GM19455 (cell line): ENCODE results near the gene WNT7B.

Experiments
- ATAC-seq: cut with Tn5 transposase; IDR thresholded peaks from one replicate; pipeline ENCODE4 v1.9.1; 2021; ENCODE audit not compliant: unreplicated experiment

The WNT7B gene

DNA sequence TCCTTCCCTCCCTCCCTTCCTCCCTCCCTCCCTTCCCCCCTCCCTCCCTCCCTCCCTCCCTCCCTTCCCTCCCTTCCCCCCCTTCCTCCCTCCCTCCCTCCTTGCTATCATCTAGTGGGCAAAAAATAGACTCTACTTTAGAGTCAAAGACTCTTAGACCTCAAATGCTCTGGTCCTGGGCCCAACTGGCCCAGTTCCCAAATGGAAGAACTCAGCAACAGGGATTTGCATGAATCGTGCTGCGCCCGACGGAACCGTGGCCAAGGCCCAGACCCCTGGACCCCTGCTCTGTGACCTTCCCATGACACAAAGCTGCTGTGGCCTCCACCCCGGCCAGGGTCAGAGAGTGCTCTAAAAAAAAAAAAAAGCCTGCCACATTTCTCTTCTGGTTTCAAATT is 97.4 kb downstream of the WNT7B start:
- ATAC-seq, result no peak

DNA sequence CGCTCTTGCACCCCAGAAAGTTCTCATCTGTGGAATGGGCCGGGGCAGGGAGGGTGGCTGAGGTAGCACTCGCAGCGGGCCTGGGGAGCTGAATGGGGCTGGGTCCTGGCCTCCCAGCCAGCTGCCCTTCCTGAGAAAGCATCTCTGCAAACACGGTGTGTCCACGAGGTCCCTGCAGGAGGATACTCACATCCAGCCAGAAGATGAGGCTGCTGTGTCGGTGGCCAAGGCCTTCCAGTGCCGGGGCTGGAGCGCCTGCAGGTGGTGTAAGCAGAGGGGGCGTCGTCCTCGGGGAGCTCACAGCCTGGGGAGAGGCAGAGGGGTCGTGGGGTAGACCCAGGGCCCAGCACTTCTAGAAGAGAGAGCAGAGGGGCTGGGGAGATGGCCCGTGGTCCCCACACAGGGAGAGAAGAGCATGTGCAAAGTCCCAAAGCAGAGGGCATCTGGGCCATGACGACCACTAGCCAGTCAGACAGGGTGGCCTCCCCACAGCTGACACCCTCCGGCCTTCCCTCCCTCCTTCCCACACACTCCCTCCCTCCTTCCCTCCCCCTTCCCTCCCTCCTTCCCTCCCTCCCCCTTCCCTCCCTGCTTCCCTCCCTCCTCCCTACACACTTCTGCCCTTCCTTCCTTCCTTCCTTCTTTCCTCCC is 97.9 kb downstream of the WNT7B start:
- no peak for ATAC-seq

DNA sequence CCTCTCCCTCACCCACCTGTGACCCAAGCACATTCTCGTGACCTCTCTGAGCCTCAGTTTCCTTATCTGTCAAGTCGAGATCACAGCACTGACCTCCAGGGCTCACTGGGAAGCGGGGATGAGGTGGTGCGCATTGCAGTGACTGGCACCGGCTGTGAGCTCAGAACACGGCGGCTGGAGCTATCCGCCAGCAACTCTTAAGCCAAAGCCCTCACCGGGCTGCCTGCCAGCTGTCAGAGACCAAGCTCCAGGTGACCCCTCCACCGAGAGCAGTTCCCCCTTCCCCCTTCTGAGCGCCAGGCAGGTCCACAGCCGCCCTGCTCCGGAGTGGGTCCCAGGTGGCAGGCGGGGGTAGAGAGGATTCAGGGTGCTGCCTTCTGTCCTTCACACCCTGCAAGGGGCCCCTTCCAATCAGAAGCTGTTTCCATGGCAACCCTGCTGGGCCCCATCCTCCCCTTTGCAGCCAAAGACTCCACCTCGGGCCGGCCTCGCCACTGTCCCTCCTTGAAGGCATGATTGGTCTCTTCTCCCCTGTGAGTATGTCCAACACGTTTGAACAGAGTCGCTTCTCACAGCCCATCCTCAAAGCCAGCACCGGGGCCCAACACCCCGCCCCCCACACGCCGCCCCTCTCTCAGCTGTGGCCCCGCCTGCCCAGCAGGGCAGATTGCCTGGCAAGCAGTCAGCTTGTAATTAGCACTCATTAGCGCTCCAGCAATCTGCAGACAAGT is 98.7 kb downstream of the WNT7B start:
- ATAC-seq, result no peak

DNA sequence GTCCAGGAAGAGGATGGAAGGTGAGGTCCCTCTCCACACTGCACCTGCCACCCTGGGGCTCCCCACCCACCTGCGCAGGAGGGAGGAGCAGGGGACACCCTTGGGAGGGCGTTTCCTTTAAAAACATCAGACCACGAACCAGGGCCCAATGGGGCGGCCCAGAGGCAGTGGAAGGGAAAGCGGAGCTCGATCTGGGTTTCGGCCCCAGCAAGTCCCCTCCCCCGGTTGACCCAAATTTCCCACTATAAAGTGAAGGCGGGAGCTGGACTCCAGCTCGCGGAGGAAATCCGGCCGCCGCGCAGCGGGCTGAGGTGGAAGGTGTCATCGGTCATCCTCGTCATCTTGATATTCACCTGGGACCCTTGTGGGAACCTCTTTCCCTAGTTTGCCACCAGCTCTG is 99.3 kb downstream of the WNT7B start:
- no peak for ATAC-seq

GRCh38 chr22:45877036-45877380 is 100.0 kb downstream of the WNT7B start:
- no peak for ATAC-seq

GRCh38 chr22:45876136-45877035 is 100.6 kb downstream of the WNT7B start:
- no peak for ATAC-seq

GRCh38 chr22:45872659-45873263 is 104.2 kb downstream of the WNT7B start:
- no peak for ATAC-seq

DNA sequence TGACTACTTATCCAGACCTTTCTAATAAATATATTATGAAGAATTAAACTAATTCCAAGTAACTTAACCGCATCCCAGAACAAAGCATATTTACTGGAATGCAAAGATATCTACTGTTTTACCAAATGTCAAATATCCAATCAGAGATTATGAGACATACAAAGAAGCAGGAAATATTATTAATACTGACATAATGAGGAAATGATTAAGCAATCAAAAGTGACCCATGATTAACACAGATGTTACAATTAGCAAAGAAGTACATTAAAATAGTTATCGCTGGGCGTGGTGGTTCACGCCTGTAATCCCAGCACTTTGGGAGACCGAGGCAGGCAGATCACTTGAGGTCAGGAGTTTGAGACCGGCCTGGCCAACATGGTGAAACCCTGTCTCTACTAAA is 105.2 kb downstream of the WNT7B start:
- no peak for ATAC-seq
